Measurements from ENCODE around the gene HOXD13.

The HOXD13 gene

GRCh38 chr2:176114930-176115625 lies 22.6 kb downstream of the HOXD13 start:
- no peaks in the 10 kb centered on the region for H3F3A ChIP-seq (ENCODE audit: insufficient read depth, low read length)
- no peak overlapping the region for H2AFZ ChIP-seq (ENCODE audit: low read length)
- H3K4me3 ChIP-seq (ENCODE audit: low read length) = no peak overlapping the region
- TF ChIP-seq EZH2phosphoT487 (IDR thresholded peaks at IDR 0.05; ENCODE audit: low read length) = no peak
- no peak for TF ChIP-seq EZH2 (optimal IDR thresholded peaks at IDR 0.05; ENCODE audit: low read depth, low read length)
- TF ChIP-seq CTCF (IDR thresholded peaks at IDR 0.05; ENCODE audit: low read length) = no peak
- no peaks in the 10 kb centered on the region for H3K79me2 ChIP-seq (ENCODE audit: low read length)
- H4K20me1 ChIP-seq (ENCODE audit: insufficient read depth, low read length) = no peaks in the 10 kb centered on the region
- no peak overlapping the region for H3K4me2 ChIP-seq (ENCODE audit: low read depth, low read length)
- no peaks in the 10 kb centered on the region for H3K9me3 ChIP-seq (replicated peaks; ENCODE audit: insufficient read depth, low read length)
- no peak for DNase-seq
- no peak overlapping the region for H3K9ac ChIP-seq (ENCODE audit: low read length)
- no peaks in the 10 kb centered on the region for H3K4me1 ChIP-seq (ENCODE audit: low read length)
- H3K27ac ChIP-seq (ENCODE audit: low read length) = no peak overlapping the region
- H3K36me3 ChIP-seq (replicated peaks; ENCODE audit: insufficient read depth, low read length) = no peaks in the 10 kb centered on the region
- H3K9me2 ChIP-seq (replicated peaks; ENCODE audit: insufficient read depth, low read length) = no peaks in the 10 kb centered on the region
- peaks cover 69% of the 10 kb centered on the region for H3K27me3 ChIP-seq (replicated peaks; ENCODE audit: insufficient read depth, low read length)

GRCh38 chr2:176115883-176116813 lies 23.6 kb downstream of the HOXD13 start, which contains the start of gene HOXD10:
TSS of gene HOXD10 (plus strand) at chr2:176116778. CDS start at chr2:176116834, 56 bp downstream.
- H3K27me3 ChIP-seq (replicated peaks; ENCODE audit: insufficient read depth, low read length) = peaks cover 61% of the 10 kb centered on the region
- TF ChIP-seq CTCF (IDR thresholded peaks at IDR 0.05; ENCODE audit: low read length) = no peak
- TF ChIP-seq EZH2 (optimal IDR thresholded peaks at IDR 0.05; ENCODE audit: low read depth, low read length) = no peak
- TF ChIP-seq EZH2phosphoT487 (IDR thresholded peaks at IDR 0.05; ENCODE audit: low read length) = no peak
- no peaks in the 10 kb centered on the region for H3K4me1 ChIP-seq (ENCODE audit: low read length)
- H3K9ac ChIP-seq (ENCODE audit: low read length) = no peak within 1 kb of the TSS
- no peak within 1 kb of the TSS for H3K4me3 ChIP-seq (ENCODE audit: low read length)
- H3K4me2 ChIP-seq (ENCODE audit: low read depth, low read length) = no peak within 1 kb of the TSS
- H3K9me3 ChIP-seq (replicated peaks; ENCODE audit: insufficient read depth, low read length) = no peaks in the 10 kb centered on the region
- no peak within 1 kb of the TSS for H2AFZ ChIP-seq (ENCODE audit: low read length)
- H3K79me2 ChIP-seq (ENCODE audit: low read length) = no peaks in the 10 kb centered on the region
- no peak within 1 kb of the TSS for H3K27ac ChIP-seq (ENCODE audit: low read length)
- no peaks in the 10 kb centered on the region for H4K20me1 ChIP-seq (ENCODE audit: insufficient read depth, low read length)
- no peaks in the 10 kb centered on the region for H3K9me2 ChIP-seq (replicated peaks; ENCODE audit: insufficient read depth, low read length)
- no peak for DNase-seq
- no peaks in the 10 kb centered on the region for H3F3A ChIP-seq (ENCODE audit: insufficient read depth, low read length)
- no peaks in the 10 kb centered on the region for H3K36me3 ChIP-seq (replicated peaks; ENCODE audit: insufficient read depth, low read length)

- Histone ChIP-seq H3K79me2 (ENCODE audit: low read length) (no peaks in the 10 kb centered on the region), H2AFZ (ENCODE audit: low read length) (no peak overlapping the region), H3K4me3 (ENCODE audit: low read length) (no peak overlapping the region), H3K4me1 (ENCODE audit: low read length) (no peaks in the 10 kb centered on the region), H3K4me2 (ENCODE audit: low read depth, low read length) (no peak overlapping the region), H3K9me3 (replicated peaks; ENCODE audit: insufficient read depth, low read length) (no peaks in the 10 kb centered on the region), H3K9me2 (replicated peaks; ENCODE audit: insufficient read depth, low read length) (no peaks in the 10 kb centered on the region), H3K9ac (ENCODE audit: low read length) (no peak overlapping the region), H4K20me1 (ENCODE audit: insufficient read depth, low read length) (no peaks in the 10 kb centered on the region), H3K27me3 (replicated peaks; ENCODE audit: insufficient read depth, low read length) (peaks cover 55% of the 10 kb centered on the region), H3F3A (ENCODE audit: insufficient read depth, low read length) (no peaks in the 10 kb centered on the region), H3K36me3 (replicated peaks; ENCODE audit: insufficient read depth, low read length) (no peaks in the 10 kb centered on the region), H3K27ac (ENCODE audit: low read length) (no peak overlapping the region)
- TF ChIP-seq EZH2phosphoT487 (IDR thresholded peaks at IDR 0.05; ENCODE audit: low read length) (no peak), CTCF (IDR thresholded peaks at IDR 0.05; ENCODE audit: low read length) (no peak), EZH2 (optimal IDR thresholded peaks at IDR 0.05; ENCODE audit: low read depth, low read length) (no peak)
- no peak for DNase-seq
These were observed 24.8 kb downstream of the HOXD13 start for GRCh38 chr2:176117162-176117822.

All from MM.1S (cell line).